Endothelial cell of umbilical vein (primary cell): ENCODE results near the gene DSEL. TPM values are rescaled to one million over a fixed set of nuclear protein-coding genes. Genes with fewer than 3 reads are reported as not detected.

ENCODE experiments used
- BruUV-seq: library from RNA; stranded (reverse); fragments of 400-500 nt; replicated peaks from 2 replicates; lab custom pipeline; 2021; lab: Mats Ljungman, UMichigan
- CTCF ChIA-PET: fragments of 300-600, 350-600 bp; sonication (Branson Sonifier 250); formaldehyde crosslinking; loops from one replicate; lab custom pipeline; 2021; ENCODE audit warnings: antibody characterized with exemption, inconsistent platforms; lab: Charles Lee
- POLR2A ChIA-PET: fragments of 300-600, 350-600 bp; sonication (Branson Sonifier 250); formaldehyde crosslinking; loops from one replicate; lab custom pipeline; 2021; ENCODE audit warnings: antibody characterized with exemption, inconsistent platforms; lab: Charles Lee
- DNase-seq: peaks from one replicate; pipeline ENCODE4 v3.0.0-alpha.2; 2011; ENCODE audit warnings: low read depth, low spot score
- FAIRE-seq: peaks from 2 replicates; lab custom pipeline; 2011; peaks lifted over from hg19 to GRCh38; lab: Jason Lieb, UNC
- H2AFZ ChIP-seq: 2 replicates; pipeline ENCODE4 v1.6.0; 2012; ENCODE audit warnings: low read depth, low read length, control low read depth, inconsistent platforms
- H3K27ac ChIP-seq: 2 replicates; pipeline ENCODE4 v1.5.1; 2011; ENCODE audit warnings: low read depth, mild to moderate bottlenecking, control low read depth, low read length, moderate library complexity; ENCODE audit not compliant: insufficient read depth
- H3K27me3 ChIP-seq, 2 experiments: 2 replicates each; pipeline versions ENCODE4 v1.6.0 to v1.6.1; 2011; ENCODE audit warnings: low read length in 2 of 2, mixed read lengths in 1 of 2; ENCODE audit not compliant: control insufficient read depth in 2 of 2, insufficient read depth in 2 of 2
- H3K36me3 ChIP-seq, 2 experiments: 2 replicates in 1 of 2; 3 replicates in 1 of 2; pipeline ENCODE4 v1.5.1; 2011; ENCODE audit warnings: low read length in 2 of 2, mild to moderate bottlenecking in 1 of 2, moderate library complexity in 1 of 2; ENCODE audit not compliant: control insufficient read depth in 2 of 2, insufficient read depth in 2 of 2; ENCODE audit errors: extremely low read depth in 1 of 2
- H3K4me1 ChIP-seq: 3 replicates; pipeline ENCODE4 v1.5.1; 2011; ENCODE audit warnings: mild to moderate bottlenecking, low read length; ENCODE audit not compliant: control insufficient read depth, insufficient read depth; ENCODE audit errors: extremely low read depth
- H3K4me2 ChIP-seq: 2 replicates; pipeline ENCODE4 v1.6.1; 2011; ENCODE audit warnings: low read length, control low read depth, mixed read lengths; ENCODE audit not compliant: insufficient read depth
- H3K4me3 ChIP-seq, 3 experiments: fragments of 200-600 bp in 1 of 3; sonication (generic), shearing (Covaris generic) in 1 of 3; replicated peaks in 1 of 3; 2 replicates each; pipeline ENCODE4 v1.5.1; 2011 to 2016; ENCODE audit warnings: control low read depth in 3 of 3, low read length in 3 of 3, mild to moderate bottlenecking in 2 of 3, inconsistent platforms in 1 of 3, low read depth in 1 of 3, moderate library complexity in 1 of 3; ENCODE audit not compliant: insufficient read depth in 1 of 3
- H3K79me2 ChIP-seq: 2 replicates; pipeline ENCODE4 v1.6.0; 2012; ENCODE audit warnings: low read length, inconsistent platforms; ENCODE audit not compliant: control insufficient read depth, insufficient read depth
- H3K9ac ChIP-seq: replicated peaks from 2 replicates; pipeline ENCODE3; 2011; ENCODE audit warnings: low read length, control low read depth; ENCODE audit not compliant: insufficient read depth; ENCODE audit errors: extremely low read depth
- H3K9me1 ChIP-seq: replicated peaks from 3 replicates; pipeline ENCODE4 v1.6.0; 2011; ENCODE audit warnings: mild to moderate bottlenecking, low read length; ENCODE audit not compliant: control insufficient read depth, insufficient read depth; ENCODE audit errors: extremely low read depth
- H3K9me3 ChIP-seq: replicated peaks from 2 replicates; pipeline ENCODE4 v1.5.1; 2012; ENCODE audit warnings: low read length, inconsistent platforms; ENCODE audit not compliant: control insufficient read depth, insufficient read depth
- H4K20me1 ChIP-seq: replicated peaks from 2 replicates; pipeline ENCODE3; 2011; ENCODE audit warnings: mild to moderate bottlenecking, low read length; ENCODE audit not compliant: control insufficient read depth, insufficient read depth; ENCODE audit errors: extremely low read depth
- CTCF ChIP-seq, 2 donors: IDR thresholded peaks; 1 replicate in 1 of 2; 2 replicates in 1 of 2; pipeline ENCODE4 v1.5.1; 2011; ENCODE audit warnings: low read length in 2 of 2, mild to moderate bottlenecking in 2 of 2, moderate library complexity in 2 of 2, control low read depth in 1 of 2, inconsistent platforms in 1 of 2, low read depth in 1 of 2; ENCODE audit not compliant: insufficient read depth in 1 of 2; ENCODE audit errors: extremely low read depth in 1 of 2
- EZH2 ChIP-seq: IDR thresholded peaks from 2 replicates; pipeline ENCODE4 v1.6.1; 2012; ENCODE audit warnings: borderline replicate concordance, low read depth, mild to moderate bottlenecking, moderate library complexity, low read length, inconsistent platforms; ENCODE audit not compliant: severe bottlenecking
- FOS ChIP-seq: IDR thresholded peaks from 2 replicates; pipeline ENCODE4 v1.6.1; 2011; ENCODE audit warnings: mild to moderate bottlenecking, low read length, moderate library complexity, borderline replicate concordance; ENCODE audit not compliant: insufficient read depth
- GATA2 ChIP-seq: IDR thresholded peaks from 2 replicates; pipeline ENCODE4 v1.7.0; 2011; ENCODE audit warnings: low read depth, mild to moderate bottlenecking, moderate library complexity, mixed read lengths, low read length; ENCODE audit not compliant: insufficient read length, insufficient read depth
- JUN ChIP-seq: IDR thresholded peaks from 2 replicates; pipeline ENCODE4 v1.6.1; 2011; ENCODE audit warnings: borderline replicate concordance, low read depth; ENCODE audit not compliant: insufficient read length, insufficient read depth
- MAX ChIP-seq: IDR thresholded peaks from 2 replicates; pipeline ENCODE4 v1.6.1; 2011; ENCODE audit not compliant: insufficient read depth, insufficient read length
- MYC ChIP-seq: IDR thresholded peaks from one replicate; pipeline ENCODE4 v1.6.1; 2011; ENCODE audit warnings: mild to moderate bottlenecking, low read depth, low read length
- POLR2A ChIP-seq: IDR thresholded peaks from 2 replicates; pipeline ENCODE4 v1.6.1; 2012; ENCODE audit warnings: low read depth, mild to moderate bottlenecking, control low read depth, low read length
- POLR2AphosphoS5 ChIP-seq: IDR thresholded peaks from 2 replicates; pipeline ENCODE4 v1.6.1; 2012; ENCODE audit warnings: low read depth, mild to moderate bottlenecking, control low read depth, low read length, moderate library complexity; ENCODE audit not compliant: insufficient read depth
- dilution Hi-C: fragments of 300-500 bp; cut with MboI; formaldehyde crosslinking; loops from one replicate; pipeline ENCODE4 v1.15.0; 2019; ENCODE audit warnings: low sequenced_read_pairs; ENCODE audit not compliant: extremely low pct_ligation_motif_present
- intact Hi-C: fragments of 100-400 bp; cut with micrococcal nuclease; formaldehyde crosslinking; loops from one replicate; pipeline ENCODE4 v1.10.0; 2022
- polyA plus RNA-seq, 4 experiments: library from polyadenylated mRNA; depleted of rRNA in 3 of 4; stranded (reverse) in 3 of 4; unstranded in 1 of 4; fragments of >200 nt; gene quantifications; 2 replicates each; pipeline versions ENCODE4 v1.2.1 to v1.2.3, GENCODE V29; 2011 to 2012; ENCODE audit warnings: missing spikeins in 1 of 4
- total RNA-seq: library from RNA; stranded (reverse); gene quantifications from 2 replicates; pipeline ENCODE4 v1.2.3, GENCODE V29; 2021

The DSEL gene
- total and polyA plus RNA-seq, 2 donors (not counting 3 experiments of a cell fraction or from before 2014, with no cell fraction given) = 2.0 to 4.5 TPM

- TF ChIP-seq GATA2 (no peak), EZH2 (no peak), FOS (no peak), MAX (no peak), POLR2A (no peak), POLR2AphosphoS5 (no peak)
- no peak overlapping the region for H3K4me3 ChIP-seq
- H3K4me1 ChIP-seq = no peaks in the 10 kb centered on the region
- DNase-seq = no peak
- no peak overlapping the region for H2AFZ ChIP-seq
- ChIA-PET POLR2A (no interaction called here), CTCF (interaction anchor here (1.6 kb wide), 1 partner anchor 10 kb away, joined by 3 read pairs; no protein-coding TSS in a partner anchor)
- no TSS peak for BruUV-seq
- H3K4me2 ChIP-seq = no peak overlapping the region
- H3K27me3 ChIP-seq = no peaks in the 10 kb centered on the region
- no peaks in the 10 kb centered on the region for H3K9me3 ChIP-seq
- H3K79me2 ChIP-seq = no peaks in the 10 kb centered on the region
- H4K20me1 ChIP-seq = no peaks in the 10 kb centered on the region
- no peak for FAIRE-seq
- no peaks in the 10 kb centered on the region for H3K9me1 ChIP-seq
- dilution Hi-C loops (no loop called here), intact Hi-C loops (no loop called here)
- no peak overlapping the region for H3K9ac ChIP-seq
- no peaks in the 10 kb centered on the region for H3K36me3 ChIP-seq
- no peak overlapping the region for H3K27ac ChIP-seq
Measured at GRCh38 chr18:67484458-67484857, 32.1 kb downstream of the DSEL start.

GRCh38 chr18:67483952-67484351, 32.6 kb downstream of the DSEL start:
- Histone ChIP-seq H3K27ac (no peak overlapping the region), H2AFZ (no peak overlapping the region), H3K79me2 (no peaks in the 10 kb centered on the region), H3K4me1 (no peaks in the 10 kb centered on the region), H4K20me1 (no peaks in the 10 kb centered on the region), H3K4me2 (no peak overlapping the region), H3K4me3 (no peak overlapping the region), H3K9me3 (no peaks in the 10 kb centered on the region), H3K27me3 (no peaks in the 10 kb centered on the region), H3K36me3 (no peaks in the 10 kb centered on the region), H3K9me1 (no peaks in the 10 kb centered on the region), H3K9ac (no peak overlapping the region)
- no peak for DNase-seq
- intact Hi-C loops (no loop called here), dilution Hi-C loops (no loop called here)
- ChIA-PET CTCF (interaction anchor here (1.6 kb wide), 1 partner anchor 10 kb away, joined by 3 read pairs; no protein-coding TSS in a partner anchor), POLR2A (no interaction called here)
- BruUV-seq = no TSS peak
- TF ChIP-seq POLR2AphosphoS5 (no peak), FOS (no peak), POLR2A (no peak), GATA2 (no peak), EZH2 (no peak), JUN (no peak), CTCF (IDR thresholded peaks at IDR 0.05; ENCODE audit: extremely low read depth in 1 of 2, insufficient read depth in 1 of 2, low read depth in 1 of 2, low read length in 2 of 2) (no peak), MAX (no peak), MYC (no peak)
- FAIRE-seq = no peak
